GM18505 (cell line): ENCODE data around the gene C3orf52.

Experiments used
- ATAC-seq: cut with Tn5 transposase; IDR thresholded peaks from one replicate; pipeline ENCODE4 v1.9.1; 2021; ENCODE audit not compliant: unreplicated experiment
- POLR2A ChIP-seq: IDR thresholded peaks from 4 replicates; pipeline ENCODE4 v1.6.1; 2011; ENCODE audit warnings: borderline replicate concordance; ENCODE audit not compliant: insufficient read depth, insufficient read length; ENCODE audit errors: extremely low read depth

C3orf52 gene

GRCh38 chr3:112074006-112074405, 12.2 kb upstream of the C3orf52 start:
- ATAC-seq, result no peak
- no peak for TF ChIP-seq POLR2A

DNA sequence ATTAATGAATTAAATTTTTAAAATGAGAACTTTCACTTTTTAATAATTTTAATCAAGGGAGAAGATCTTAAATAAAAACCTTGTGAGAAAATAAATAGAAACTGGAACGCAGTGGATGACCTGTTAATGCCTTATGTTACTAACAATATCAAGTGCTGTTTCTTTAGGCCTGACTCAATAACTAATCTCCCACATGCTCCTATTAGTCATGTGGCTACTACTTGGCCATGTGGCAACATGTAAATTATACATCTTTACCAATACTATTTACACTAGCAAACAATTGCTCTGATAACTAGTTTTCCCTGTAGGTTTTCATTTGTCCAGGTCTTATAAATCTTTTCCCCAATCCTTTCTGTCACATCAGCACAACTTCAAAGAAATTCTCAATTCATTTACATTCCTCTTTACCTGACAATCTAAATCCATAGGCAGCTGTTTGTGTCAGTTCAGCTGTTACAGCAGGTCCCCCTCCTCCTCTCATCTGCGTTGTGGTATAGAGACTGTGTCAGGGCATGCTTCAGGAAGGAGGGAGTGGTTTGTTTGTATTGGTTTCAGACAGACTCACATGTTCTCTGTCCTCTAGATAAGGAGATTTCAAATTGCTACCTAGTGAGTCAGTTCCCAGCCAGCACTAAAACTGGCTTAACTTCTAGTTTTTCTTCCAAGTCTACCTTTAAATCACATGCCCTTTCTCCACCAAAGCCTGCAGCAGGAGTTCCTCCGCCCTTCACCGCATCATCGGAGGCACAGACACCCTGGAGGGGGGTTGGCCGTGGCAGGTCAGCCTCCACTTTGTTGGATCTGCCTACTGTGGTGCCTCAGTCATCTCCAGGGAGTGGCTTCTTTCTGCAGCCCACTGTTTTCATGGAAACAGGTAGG, 11.3 kb upstream of the C3orf52 start:
- TF ChIP-seq POLR2A, result no peak
- ATAC-seq, result no peak

- TF ChIP-seq POLR2A, result no peak
- ATAC-seq, result no peak
These were observed 7.8 kb upstream of the C3orf52 start for GRCh38 chr3:112078125-112079083.

- ATAC-seq, result no peak
- TF ChIP-seq POLR2A, result no peak
These were observed 3.0 kb upstream of the C3orf52 start for GRCh38 chr3:112083239-112083638.

DNA sequence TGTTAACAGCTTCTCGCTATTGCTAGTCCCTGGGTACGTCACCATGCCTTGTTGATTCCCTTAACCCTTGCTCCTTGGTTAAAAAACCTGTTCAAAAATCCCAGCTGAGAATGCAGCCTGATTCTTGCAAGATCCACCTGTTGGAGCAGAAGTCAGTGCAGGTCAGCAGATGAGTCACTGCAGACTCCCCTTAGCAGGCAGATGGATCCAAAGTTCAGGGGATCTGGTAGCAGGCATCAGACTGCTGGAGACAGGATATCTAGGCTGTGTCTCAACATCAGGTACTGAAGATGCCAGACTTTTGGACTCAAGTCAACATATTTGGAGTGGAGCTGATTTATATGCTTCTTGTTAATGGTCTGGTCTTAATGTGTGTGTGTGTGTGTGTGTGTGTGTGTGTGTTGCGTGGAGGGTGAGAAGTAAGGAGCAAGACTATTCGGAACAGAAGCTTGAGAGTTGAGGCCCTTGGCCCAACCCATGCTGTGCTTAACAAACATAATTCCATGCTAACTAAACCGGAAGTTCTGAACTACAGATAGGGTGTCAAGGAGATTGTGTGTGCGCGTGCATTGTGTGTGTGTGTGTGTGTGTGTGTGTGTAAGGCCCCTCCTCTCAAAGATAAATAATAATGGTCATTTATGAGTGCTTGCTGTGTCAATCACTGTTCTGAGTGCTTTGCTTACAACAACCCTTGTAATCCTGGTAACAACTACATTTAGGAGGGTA, 1.0 kb upstream of the C3orf52 start:
- no peak for ATAC-seq
- TF ChIP-seq POLR2A, result no peak

- no peak for ATAC-seq
- TF ChIP-seq POLR2A, result no peak
These were observed 484 bp upstream of the C3orf52 start for GRCh38 chr3:112085735-112086075.

DNA sequence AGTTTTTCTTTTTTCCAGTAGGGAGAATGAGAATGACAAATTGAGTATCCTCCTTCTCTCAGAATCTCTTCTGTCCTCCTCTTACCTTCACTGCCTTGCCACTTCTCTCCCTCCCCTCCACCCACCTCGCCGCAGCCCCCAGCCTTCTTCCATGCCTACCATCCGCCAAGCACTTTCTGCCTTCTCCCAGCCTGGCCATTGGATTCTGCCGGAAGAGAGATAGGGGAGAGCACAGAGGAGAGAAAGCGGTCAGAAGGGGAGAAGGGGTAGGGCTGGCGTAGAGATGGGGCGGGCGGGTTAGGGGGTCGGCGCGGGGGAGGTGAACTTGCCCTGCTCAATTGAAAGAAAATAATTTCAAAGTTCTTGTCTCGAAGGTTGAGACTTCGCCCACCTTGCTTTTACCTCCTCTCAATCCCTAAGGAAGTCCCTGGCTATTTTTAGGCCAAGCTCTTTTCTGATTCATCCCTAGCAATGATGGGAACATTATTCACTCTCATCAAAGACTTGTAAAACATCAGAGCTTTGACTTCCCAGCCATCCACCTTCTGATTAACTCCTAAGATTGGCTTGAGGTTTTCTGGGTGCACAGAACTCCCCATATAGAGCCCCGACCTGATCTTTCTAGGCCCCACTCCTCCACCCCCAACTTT, 811 bp downstream of the C3orf52 start:
- no peak for ATAC-seq
- no peak for TF ChIP-seq POLR2A

GRCh38 chr3:112087746-112088145, 1.6 kb downstream of the C3orf52 start:
- TF ChIP-seq POLR2A, result no peak
- no peak for ATAC-seq

GRCh38 chr3:112088944-112089343, 2.8 kb downstream of the C3orf52 start:
- no peak for TF ChIP-seq POLR2A
- no peak for ATAC-seq

- no peak for TF ChIP-seq POLR2A
- no peak for ATAC-seq
These were observed 4.0 kb downstream of the C3orf52 start for GRCh38 chr3:112089956-112090886.

- no peak for ATAC-seq
- TF ChIP-seq POLR2A, result no peak
These were observed 4.8 kb downstream of the C3orf52 start for GRCh38 chr3:112090887-112091586.
